Activated T-cell treated with anti-CD3 and anti-CD28 coated beads for 24 hours (primary cell): Measurements from ENCODE around the gene FCHSD1.

Experiments used
- DNase-seq: peaks from one replicate; pipeline ENCODE4 v3.0.0-alpha.2; 2020; ENCODE audit warnings: low read depth

The FCHSD1 gene

GRCh38 chr5:141640698-141641097, 10.5 kb downstream of the FCHSD1 start:
- no peak for DNase-seq

GRCh38 chr5:141640051-141640415, 11.2 kb downstream of the FCHSD1 start:
- no peak for DNase-seq

GRCh38 chr5:141639357-141640050, 11.7 kb downstream of the FCHSD1 start:
- DNase-seq = no peak

GRCh38 chr5:141638771-141639170, 12.4 kb downstream of the FCHSD1 start:
- no peak for DNase-seq

- peak; percentile 41 for DNase-seq
Measured at GRCh38 chr5:141637767-141638419, 13.3 kb downstream of the FCHSD1 start.

GRCh38 chr5:141637123-141637766, 14.0 kb downstream of the FCHSD1 start:
- peak; percentile 51 for DNase-seq

GRCh38 chr5:141636413-141637122, 14.7 kb downstream of the FCHSD1 start, which contains the start of the genes HDAC3 and RELL2:
HDAC3 (minus strand) TSS chr5:141636849; CDS start chr5:141636790, 59 bp downstream.
RELL2 (plus strand) TSS chr5:141636997; CDS start chr5:141638226, 1,229 bp downstream.
- peak; percentile 91 for DNase-seq

- no peak for DNase-seq
Measured at GRCh38 chr5:141636106-141636412, 15.2 kb downstream of the FCHSD1 start.

GRCh38 chr5:141635646-141636045, 15.6 kb downstream of the FCHSD1 start:
- DNase-seq = no peak

- DNase-seq = no peak
Measured at GRCh38 chr5:141634720-141635119, 16.5 kb downstream of the FCHSD1 start.

GRCh38 chr5:141633871-141634561, 17.2 kb downstream of the FCHSD1 start:
- no peak for DNase-seq

GRCh38 chr5:141632650-141633049, 18.6 kb downstream of the FCHSD1 start:
- no peak for DNase-seq

GRCh38 chr5:141630570-141631140, 20.6 kb downstream of the FCHSD1 start:
- DNase-seq = no peak

GRCh38 chr5:141628175-141628788, 22.9 kb downstream of the FCHSD1 start:
- DNase-seq = no peak

- DNase-seq = no peak
Measured at GRCh38 chr5:141623611-141624010, 27.6 kb downstream of the FCHSD1 start.

GRCh38 chr5:141623186-141623585, 28.0 kb downstream of the FCHSD1 start:
- DNase-seq = no peak

- peak; percentile 98 for DNase-seq
Measured at GRCh38 chr5:141618804-141619554, 32.2 kb downstream of the FCHSD1 start, which contains the start of gene DIAPH1. DIAPH1 (minus strand) TSS chr5:141619000; CDS start chr5:141618914, 86 bp downstream.

GRCh38 chr5:141618030-141618803, 33.0 kb downstream of the FCHSD1 start:
- peak; percentile 47 for DNase-seq

GRCh38 chr5:141617682-141618029, 33.6 kb downstream of the FCHSD1 start:
- DNase-seq = no peak

- DNase-seq = no peak
Measured at GRCh38 chr5:141617128-141617527, 34.1 kb downstream of the FCHSD1 start.
